Activated naive CD8-positive, alpha-beta T cell treated with anti-CD3 and anti-CD28 coated beads, Interleukin-2, amount 50 U/mL, for 16 hours (primary cell): ENCODE results near the gene ARCN1.

ENCODE experiments used
- DNase-seq: peaks from one replicate; pipeline ENCODE4 v3.0.0-alpha.2; 2020; ENCODE audit warnings: low read depth, low spot score

ARCN1 gene

DNA sequence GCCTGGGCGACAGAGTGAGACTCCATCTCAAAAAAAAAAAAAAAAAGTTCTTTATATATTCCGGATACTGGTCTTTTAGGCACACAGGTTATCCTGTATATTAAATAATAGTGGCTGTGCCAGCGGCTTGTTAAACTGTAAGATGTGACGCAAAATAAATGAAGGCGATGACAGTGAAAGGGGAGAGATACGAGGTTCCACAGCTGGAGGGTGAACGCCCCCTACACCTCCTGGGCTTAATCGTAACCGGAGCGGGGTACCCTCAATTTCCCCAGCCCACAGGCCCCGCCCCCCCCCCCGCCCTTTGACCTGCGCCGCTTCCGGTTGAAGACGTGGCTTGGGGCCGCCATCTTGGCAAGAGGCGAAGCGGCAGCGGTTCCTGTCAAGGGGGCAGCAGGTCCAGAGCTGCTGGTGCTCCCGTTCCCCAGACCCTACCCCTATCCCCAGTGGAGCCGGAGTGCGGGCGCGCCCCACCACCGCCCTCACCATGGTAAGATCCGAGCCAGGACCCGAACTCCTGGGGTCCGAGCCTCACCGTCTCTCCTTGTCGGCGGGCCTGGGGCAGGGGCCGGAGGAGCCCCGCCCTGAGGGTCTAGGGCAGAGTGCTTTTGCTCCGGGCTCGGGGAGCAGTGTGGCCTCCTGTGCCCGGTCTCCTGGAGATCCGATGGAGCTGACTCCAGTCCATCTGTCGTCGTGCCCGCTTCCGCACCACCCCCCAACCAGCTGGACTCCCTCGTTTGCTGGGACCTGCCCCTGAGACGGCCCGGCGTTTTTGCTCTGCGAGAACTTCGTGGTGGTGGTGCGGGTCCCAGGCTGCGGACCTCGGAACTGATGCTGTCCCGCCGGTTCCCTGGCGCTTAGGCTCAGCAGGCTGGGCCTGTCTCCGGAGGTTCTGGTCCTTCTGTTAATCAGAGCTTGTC is at the start of gene ARCN1:
Gene ARCN1 (plus strand): TSS at position 349 of the 920 bp plus-strand sequence. CDS start 139 bp downstream, at position 488.
- peak; percentile 43 for DNase-seq

DNA sequence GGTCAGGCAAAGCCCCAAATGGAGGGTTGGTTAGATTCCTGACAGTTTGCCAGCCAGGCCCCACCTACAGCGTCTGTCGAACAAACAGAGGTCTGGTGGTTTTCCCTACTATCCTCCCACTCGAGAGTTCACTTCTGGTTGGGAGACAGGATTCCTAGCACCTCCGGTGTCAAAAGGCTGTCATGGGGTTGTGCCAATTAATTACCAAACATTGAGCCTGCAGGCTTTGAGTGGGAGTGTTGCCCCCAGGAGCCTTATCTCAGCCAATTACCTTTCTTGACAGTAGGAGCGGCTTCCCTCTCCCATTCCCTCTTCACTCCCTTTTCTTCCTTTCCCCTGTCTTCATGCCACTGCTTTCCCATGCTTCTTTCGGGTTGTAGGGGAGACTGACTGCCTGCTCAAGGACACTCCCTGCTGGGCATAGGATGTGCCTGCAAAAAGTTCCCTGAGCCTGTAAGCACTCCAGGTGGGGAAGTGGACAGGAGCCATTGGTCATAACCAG is 49.6 kb upstream of the ARCN1 start:
- no peak for DNase-seq

DNA sequence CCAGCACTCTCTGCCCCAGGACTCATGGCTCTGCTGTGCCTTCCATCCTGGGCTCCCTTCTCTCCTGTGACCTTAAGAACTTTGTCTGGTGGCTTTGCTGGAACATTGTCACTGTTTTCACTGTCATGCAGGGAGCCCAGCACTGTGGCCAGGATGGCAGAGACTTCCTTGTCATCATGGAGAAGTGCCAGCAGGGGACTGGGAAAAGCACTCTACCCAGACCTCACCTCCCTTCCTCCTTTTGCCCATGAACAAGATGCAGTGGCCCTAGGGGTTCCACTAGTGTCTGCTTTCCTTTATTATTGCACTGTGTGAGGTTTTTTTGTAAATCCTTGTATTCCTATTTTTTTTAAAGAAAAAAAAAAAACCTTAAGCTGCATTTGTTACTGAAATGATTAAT is 47.9 kb upstream of the ARCN1 start:
- no peak for DNase-seq

DNA sequence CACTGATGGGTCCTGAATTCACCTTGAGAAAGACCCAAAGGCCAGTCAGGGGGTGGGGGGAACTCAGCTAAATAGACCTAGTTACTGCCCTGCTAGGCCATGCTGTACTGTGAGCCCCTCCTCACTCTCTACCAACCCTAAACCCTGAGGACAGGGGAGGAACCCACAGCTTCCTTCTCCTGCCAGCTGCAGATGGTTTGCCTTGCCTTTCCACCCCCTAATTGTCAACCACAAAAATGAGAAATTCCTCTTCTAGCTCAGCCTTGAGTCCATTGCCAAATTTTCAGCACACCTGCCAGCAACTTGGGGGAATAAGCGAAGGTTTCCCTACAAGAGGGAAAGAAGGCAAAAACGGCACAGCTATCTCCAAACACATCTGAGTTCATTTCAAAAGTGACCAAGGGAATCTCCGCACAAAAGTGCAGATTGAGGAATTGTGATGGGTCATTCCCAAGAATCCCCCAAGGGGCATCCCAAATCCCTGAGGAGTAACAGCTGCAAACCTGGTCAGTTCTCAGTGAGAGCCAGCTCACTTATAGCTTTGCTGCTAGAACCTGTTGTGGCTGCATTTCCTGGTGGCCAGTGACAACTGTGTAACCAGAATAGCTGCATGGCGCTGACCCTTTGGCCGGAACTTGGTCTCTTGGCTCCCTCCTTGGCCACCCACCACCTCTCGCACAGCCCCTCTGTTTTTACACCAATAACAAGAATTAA is 47.3 kb upstream of the ARCN1 start:
- DNase-seq: no peak

- DNase-seq: no peak
Observed at GRCh38 chr11:118526688-118527087, 45.5 kb upstream of the ARCN1 start.

- DNase-seq: no peak
Observed at GRCh38 chr11:118527109-118527508, 45.1 kb upstream of the ARCN1 start, which contains the start of gene TTC36. TTC36 (plus strand) TSS chr11:118527474; CDS start chr11:118527495, 21 bp downstream.

- no peak for DNase-seq
Observed at GRCh38 chr11:118528511-118528910, 43.7 kb upstream of the ARCN1 start.

- no peak for DNase-seq
Observed at GRCh38 chr11:118529584-118530175, 42.5 kb upstream of the ARCN1 start.

GRCh38 chr11:118530180-118530682 is 42.0 kb upstream of the ARCN1 start:
- DNase-seq: no peak

DNA sequence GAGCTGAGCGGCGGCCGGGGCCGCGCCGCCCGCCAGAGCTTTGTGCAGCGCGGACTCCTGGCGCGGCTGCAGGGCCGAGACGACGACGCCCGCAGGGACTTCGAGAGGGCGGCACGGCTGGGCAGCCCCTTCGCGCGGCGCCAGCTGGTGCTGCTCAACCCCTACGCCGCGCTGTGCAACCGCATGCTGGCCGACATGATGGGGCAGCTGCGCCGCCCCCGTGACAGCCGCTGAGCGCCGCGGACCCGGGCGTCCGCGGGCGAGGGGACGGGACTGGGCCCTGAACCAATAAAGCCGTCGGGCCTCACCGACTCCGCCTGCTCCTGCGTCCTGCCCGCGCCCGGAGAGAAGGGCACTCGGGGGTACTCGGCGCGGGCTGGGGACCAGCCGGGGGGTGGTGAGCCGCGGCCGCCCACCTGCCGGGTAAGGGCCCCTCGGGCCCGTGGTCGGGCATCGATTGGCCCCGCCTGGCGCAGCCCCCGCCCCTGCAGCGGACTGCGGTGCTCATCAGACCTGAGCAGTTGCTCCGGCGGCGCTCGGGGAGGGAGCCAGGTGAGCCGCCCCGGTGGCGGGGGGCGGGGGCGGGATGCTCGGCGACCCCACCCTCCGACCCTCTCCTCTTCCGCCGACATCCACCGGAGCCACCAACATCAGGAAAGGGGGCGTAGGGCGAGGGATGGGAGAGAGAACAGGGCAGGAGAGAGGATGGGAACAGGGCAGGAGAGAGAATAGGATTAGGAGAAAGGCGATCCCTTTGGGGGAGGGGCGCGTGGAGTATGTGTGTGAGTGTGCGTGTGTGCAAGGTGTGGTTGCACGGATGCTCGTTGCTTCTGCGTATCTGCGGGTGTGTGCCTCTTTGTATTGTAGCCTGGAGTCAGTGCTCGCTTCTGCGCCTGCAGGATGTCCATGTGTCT is 41.3 kb upstream of the ARCN1 start, which contains the start of gene TMEM25:
Gene TMEM25 (plus strand): TSS at position 510 of the 914 bp plus-strand sequence. CDS start 610 bp downstream, outside the sequence.
- DNase-seq: peak; percentile 58

- no peak for DNase-seq
Observed at GRCh38 chr11:118531597-118532084, 40.6 kb upstream of the ARCN1 start.

DNA sequence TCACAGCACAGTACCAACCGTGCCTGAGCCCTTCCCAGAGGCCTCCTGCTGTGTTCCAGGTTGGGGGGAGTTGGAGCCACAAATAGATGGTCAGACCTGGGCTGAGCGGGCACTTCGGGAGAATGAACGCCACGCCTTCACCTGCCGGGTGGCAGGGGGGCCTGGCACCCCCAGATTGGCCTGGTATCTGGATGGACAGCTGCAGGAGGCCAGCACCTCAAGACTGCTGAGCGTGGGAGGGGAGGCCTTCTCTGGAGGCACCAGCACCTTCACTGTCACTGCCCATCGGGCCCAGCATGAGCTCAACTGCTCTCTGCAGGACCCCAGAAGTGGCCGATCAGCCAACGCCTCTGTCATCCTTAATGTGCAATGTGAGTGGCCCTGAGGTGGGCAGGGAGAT is 40.1 kb upstream of the ARCN1 start:
- no peak for DNase-seq

DNA sequence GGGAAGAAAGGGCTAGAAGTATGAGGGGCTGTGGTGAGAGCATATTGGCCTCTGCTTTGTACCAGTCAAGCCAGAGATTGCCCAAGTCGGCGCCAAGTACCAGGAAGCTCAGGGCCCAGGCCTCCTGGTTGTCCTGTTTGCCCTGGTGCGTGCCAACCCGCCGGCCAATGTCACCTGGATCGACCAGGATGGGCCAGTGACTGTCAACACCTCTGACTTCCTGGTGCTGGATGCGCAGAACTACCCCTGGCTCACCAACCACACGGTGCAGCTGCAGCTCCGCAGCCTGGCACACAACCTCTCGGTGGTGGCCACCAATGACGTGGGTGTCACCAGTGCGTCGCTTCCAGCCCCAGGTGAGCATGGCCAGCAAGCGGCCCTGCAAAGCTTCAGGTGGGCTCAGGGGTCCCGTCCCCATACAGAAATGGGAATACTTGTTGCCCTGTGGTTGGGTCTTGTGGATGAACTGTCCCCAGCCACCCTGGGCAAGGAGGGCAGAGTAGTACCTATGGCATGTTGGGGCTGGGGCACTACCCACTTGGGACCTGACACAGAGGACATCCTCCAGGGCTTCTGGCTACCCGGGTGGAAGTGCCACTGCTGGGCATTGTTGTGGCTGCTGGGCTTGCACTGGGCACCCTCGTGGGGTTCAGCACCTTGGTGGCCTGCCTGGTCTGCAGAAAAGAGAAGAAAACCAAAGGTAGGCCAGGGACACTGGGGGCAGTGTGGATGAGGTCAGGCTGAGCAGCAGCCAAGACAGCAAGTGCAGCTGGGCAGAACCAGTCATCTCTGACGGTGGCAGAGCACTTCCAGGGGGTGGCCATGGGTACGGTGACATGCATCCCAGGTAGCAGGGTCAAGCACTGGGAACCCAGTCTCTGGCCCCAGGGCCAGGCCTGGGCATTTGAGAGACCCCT is 39.1 kb upstream of the ARCN1 start:
- DNase-seq: no peak

GRCh38 chr11:118533769-118534729 is 38.2 kb upstream of the ARCN1 start:
- DNase-seq: no peak

- DNase-seq: no peak
Observed at GRCh38 chr11:118535261-118535660, 36.9 kb upstream of the ARCN1 start.

DNA sequence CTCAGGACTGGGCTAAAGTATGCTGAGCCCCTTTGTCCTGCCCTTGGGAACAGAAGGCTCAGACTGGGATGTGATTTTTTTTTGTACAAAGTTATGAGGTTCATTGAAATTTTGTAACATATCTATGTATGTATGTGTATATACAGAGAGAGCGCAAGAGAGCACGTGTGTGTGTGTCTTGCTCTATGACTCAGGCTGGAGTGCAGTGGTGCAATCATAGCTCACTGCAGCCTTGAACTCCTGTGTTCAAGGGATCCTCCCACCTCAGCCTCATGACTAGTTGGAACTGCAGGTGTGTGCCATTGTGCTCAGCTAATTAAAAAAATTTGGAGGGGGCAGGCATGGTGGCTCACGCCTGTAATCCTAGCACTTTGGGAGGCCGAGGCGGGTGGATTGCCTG is 35.5 kb upstream of the ARCN1 start:
- no peak for DNase-seq

- no peak for DNase-seq
Observed at GRCh38 chr11:118537409-118537980, 34.7 kb upstream of the ARCN1 start.
